ENCODE measurements around the gene MALAT1.
"Not testable (repeated sequence)": the region's sequence is repeated elsewhere in the genome, so short reads cannot be mapped to it uniquely, and the experiment has no call there.

GRCh38 chr11:65451301-65451700 lies 47.5 kb upstream of the MALAT1 start:
- TF ChIP-seq CTCF, POLR2A (IDR thresholded peaks at IDR 0.05): not testable (repeated sequence)

Data from heart left ventricle (tissue), 13 donors.